MV-4-11 (cell line): ENCODE results near the gene GDAP1L1.
A peak's percentile ranks its signal among the peaks of the same experiment; 100 is the strongest.
"Not testable (repeated sequence)": the region's sequence is repeated elsewhere in the genome, so short reads cannot be mapped to it uniquely, and the experiment has no call there.

Experiments
- DNase-seq: peaks from one replicate; lab custom pipeline; 2025; lab: John Stamatoyannopoulos, UW

GDAP1L1 gene

GRCh38 chr20:44302736-44303135 is 55.6 kb downstream of the GDAP1L1 start:
- DNase-seq: no peak

GRCh38 chr20:44304383-44304782 is 57.3 kb downstream of the GDAP1L1 start:
- DNase-seq: no peak

GRCh38 chr20:44306927-44307326 is 59.8 kb downstream of the GDAP1L1 start:
- no peak for DNase-seq

- DNase-seq: peak; percentile 9
These were observed 62.9 kb downstream of the GDAP1L1 start for GRCh38 chr20:44309763-44310663.

- peak; percentile 91 for DNase-seq
These were observed 63.8 kb downstream of the GDAP1L1 start, which contains the start of gene FITM2 for GRCh38 chr20:44310664-44311639. TSS of gene FITM2 (minus strand) at chr20:44311202. CDS start at chr20:44311148, 54 bp downstream.

- no peak for DNase-seq
These were observed 67.8 kb downstream of the GDAP1L1 start for GRCh38 chr20:44314870-44315269.

GRCh38 chr20:44319839-44320422 is 72.8 kb downstream of the GDAP1L1 start:
- DNase-seq: peak; percentile 24

- no peak for DNase-seq
These were observed 77.2 kb downstream of the GDAP1L1 start for GRCh38 chr20:44324343-44324742.

- DNase-seq: no peak
These were observed 79.5 kb downstream of the GDAP1L1 start for GRCh38 chr20:44326391-44327159.

GRCh38 chr20:44327748-44328147 is 80.6 kb downstream of the GDAP1L1 start:
- DNase-seq: not testable (repeated sequence)

- DNase-seq: no peak
These were observed 81.3 kb downstream of the GDAP1L1 start for GRCh38 chr20:44328428-44328827.
